D721Med (cell line): Measurements from ENCODE around the gene CYP2A7.
"Not testable (repeated sequence)": the region's sequence is repeated elsewhere in the genome, so short reads cannot be mapped to it uniquely, and the experiment has no call there.

Experiments
- DNase-seq: peaks from one replicate; pipeline ENCODE4 v3.0.0; 2011; ENCODE audit warnings: low spot score; ENCODE audit not compliant: insufficient read length
- FAIRE-seq: peaks from 2 replicates; lab custom pipeline; 2011; peaks lifted over from hg19 to GRCh38; lab: Jason Lieb, UNC
- CTCF ChIP-seq: IDR thresholded peaks from 2 replicates; pipeline ENCODE4 v1.5.1; 2012; ENCODE audit warnings: mild to moderate bottlenecking, control low read depth; ENCODE audit not compliant: insufficient read depth; ENCODE audit errors: missing control alignments

CYP2A7 gene

DNA sequence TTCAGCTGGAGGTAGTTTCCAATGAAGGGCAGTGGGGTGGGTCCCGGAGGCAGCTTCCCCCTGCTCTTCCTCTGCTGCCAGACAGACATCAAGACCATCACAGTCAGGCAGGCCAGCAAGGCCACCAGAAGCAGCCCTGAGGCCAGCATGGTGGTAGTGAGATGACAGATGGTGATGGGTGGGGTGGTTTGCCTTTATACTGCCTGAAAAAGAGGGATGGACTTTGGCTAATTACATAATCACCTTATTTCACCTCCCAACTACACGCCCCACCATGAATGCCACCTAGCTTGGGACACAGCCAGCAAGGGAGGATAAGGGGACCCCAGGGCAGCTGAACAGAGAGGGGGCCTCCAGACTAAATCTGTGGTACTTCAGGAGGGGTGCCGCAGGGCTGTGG lies at the start of gene CYP2A7:
CYP2A7 (minus strand) TSS at position 170 of the 400 bp plus-strand sequence; CDS start at position 149, 21 bp downstream.
- not testable (repeated sequence) for DNase-seq, FAIRE-seq

DNA sequence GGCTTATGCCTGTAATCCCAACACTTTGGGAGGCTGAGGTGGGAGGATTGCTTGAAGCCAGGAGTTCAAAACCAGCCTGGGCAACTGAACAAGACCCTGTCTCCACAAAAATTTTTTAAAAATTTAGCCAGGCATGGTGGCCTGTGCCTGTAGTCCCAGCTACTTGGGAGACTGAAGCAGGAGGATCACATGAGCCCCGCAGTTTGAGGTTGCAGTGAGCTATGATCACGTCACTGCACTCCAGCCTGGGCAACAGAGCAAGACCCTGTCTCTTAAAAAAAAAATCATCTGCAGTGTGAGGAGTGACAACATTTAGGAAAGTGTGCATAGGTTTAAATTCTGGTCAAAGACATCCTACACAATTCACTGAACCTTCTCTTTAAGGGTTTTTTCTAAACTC lies 48.8 kb upstream of the CYP2A7 start:
- FAIRE-seq, DNase-seq: not testable (repeated sequence)

GRCh38 chr19:40929942-40930341 lies 47.9 kb upstream of the CYP2A7 start:
- not testable (repeated sequence) for DNase-seq, FAIRE-seq

- DNase-seq (no peak), FAIRE-seq (no peak)
- no peak for TF ChIP-seq CTCF
Observed at GRCh38 chr19:40928850-40929249, 46.8 kb upstream of the CYP2A7 start.

- FAIRE-seq: no peak
- TF ChIP-seq CTCF: no peak
- DNase-seq: no peak
Observed at GRCh38 chr19:40927567-40927966, 45.5 kb upstream of the CYP2A7 start.

- not testable (repeated sequence) for FAIRE-seq, DNase-seq
Observed at GRCh38 chr19:40926276-40926675, 44.2 kb upstream of the CYP2A7 start.

DNA sequence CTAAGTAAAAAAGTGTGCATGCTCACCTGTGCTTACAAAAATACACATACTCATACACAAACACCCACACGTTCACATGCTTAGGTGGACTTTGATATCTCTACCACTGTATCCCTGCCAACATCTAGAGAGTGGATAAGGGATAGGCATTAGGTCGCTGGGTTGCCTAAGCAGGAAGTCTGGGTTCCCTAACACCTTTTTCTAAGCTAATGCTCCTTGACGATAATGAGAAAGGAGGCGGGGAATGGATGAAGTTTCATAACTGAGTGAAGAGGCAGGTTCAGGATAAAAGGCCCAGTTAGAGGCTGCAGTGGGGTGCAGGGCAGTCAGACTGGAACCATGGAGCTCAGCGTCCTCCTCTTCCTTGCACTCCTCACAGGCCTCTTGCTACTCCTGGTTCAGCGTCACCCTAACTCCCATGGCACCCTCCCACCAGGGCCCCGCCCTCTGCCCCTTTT lies 41.9 kb upstream of the CYP2A7 start:
- FAIRE-seq (no peak), DNase-seq (no peak)
- no peak for TF ChIP-seq CTCF

DNA sequence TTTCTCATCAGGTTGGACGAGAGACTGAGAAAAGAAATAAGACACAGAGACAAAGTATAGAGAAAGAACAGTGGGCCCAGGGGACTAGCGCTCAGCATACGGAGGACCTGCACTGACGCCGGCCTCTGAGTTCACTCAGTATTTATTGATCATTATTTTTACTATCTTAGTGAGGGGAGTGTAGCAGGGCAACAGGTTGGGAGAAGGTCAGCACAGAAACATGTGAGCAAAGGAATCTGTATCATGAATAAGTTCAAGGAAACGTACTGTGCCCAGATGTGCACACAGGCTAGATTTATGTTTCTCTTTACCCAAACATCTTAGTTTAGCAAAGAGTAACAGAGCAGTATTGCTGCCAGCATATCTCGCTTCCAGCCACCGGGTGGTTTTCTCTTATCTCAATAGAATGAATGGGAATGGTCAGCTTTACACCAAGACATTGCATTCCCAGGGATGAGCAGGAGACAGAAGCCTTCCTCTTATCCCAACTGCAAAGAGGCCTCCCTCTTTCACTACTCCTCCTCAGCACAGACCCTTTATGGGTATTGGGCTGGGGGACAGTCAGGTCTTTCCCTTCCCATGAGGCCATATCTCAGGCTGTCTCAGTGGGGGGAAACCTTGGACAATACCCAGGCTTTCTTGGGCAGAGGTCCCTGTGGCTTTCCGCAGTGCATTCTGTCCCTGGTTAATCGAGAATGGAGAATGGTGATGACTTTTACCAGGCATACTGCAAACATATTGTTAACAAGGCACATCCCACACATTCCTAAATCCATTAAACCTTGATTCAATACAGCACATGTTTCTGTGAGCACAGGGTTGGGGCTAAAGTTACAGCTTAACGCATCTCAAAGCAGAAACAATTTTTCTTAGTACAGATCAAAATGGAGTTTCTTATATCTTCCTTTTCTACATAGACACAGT lies 40.5 kb upstream of the CYP2A7 start:
- FAIRE-seq, DNase-seq: not testable (repeated sequence)

- no peak for TF ChIP-seq CTCF
- FAIRE-seq: no peak
- DNase-seq: no peak
Observed at GRCh38 chr19:40921005-40921897, 39.2 kb upstream of the CYP2A7 start.
